PFSK-1 (cell line): Measurements from ENCODE around the gene GRHPR.

Experiments
- FOXP2 ChIP-seq: optimal IDR thresholded peaks from 2 replicates; pipeline ENCODE3; 2011; ENCODE audit warnings: borderline replicate concordance, control low read depth, inconsistent platforms; ENCODE audit not compliant: insufficient read depth; ENCODE audit errors: extremely low read length, extremely low read depth
- POLR2AphosphoS5 ChIP-seq: IDR thresholded peaks from 2 replicates; pipeline ENCODE4 v1.6.1; 2012; ENCODE audit warnings: low read depth, mild to moderate bottlenecking, control low read depth, low read length, moderate library complexity
- REST ChIP-seq, 2 experiments: IDR thresholded peaks; 2 replicates each; pipeline versions ENCODE4 v1.6.1 to v1.8.0; 2011 to 2012; ENCODE audit warnings: low read depth in 2 of 2, low read length in 2 of 2, control low read depth in 1 of 2, inconsistent platforms in 1 of 2, mild to moderate bottlenecking in 1 of 2, moderate library complexity in 1 of 2; ENCODE audit not compliant: insufficient read depth in 1 of 2
- SIN3A ChIP-seq: IDR thresholded peaks from 2 replicates; pipeline ENCODE4 v1.6.1; 2012; ENCODE audit warnings: mild to moderate bottlenecking, low read length, moderate library complexity, borderline replicate concordance; ENCODE audit not compliant: insufficient read depth
- TAF1 ChIP-seq: IDR thresholded peaks from 2 replicates; pipeline ENCODE4 v1.6.1; 2012; ENCODE audit warnings: low read length, control low read depth, borderline replicate concordance; ENCODE audit not compliant: insufficient read depth

GRHPR gene

GRCh38 chr9:37471942-37472684 is 49.6 kb downstream of the GRHPR start:
- TF ChIP-seq REST (IDR thresholded peaks at IDR 0.05; ENCODE audit: insufficient read depth in 1 of 2, low read depth in 2 of 2, low read length in 2 of 2) (no peak), FOXP2 (no peak), SIN3A (no peak), TAF1 (no peak), POLR2AphosphoS5 (no peak)

- no peak for TF ChIP-seq POLR2AphosphoS5
- no peak for TF ChIP-seq SIN3A
- no peak for TF ChIP-seq REST (IDR thresholded peaks at IDR 0.05; ENCODE audit: insufficient read depth in 1 of 2, low read depth in 2 of 2, low read length in 2 of 2)
- TF ChIP-seq FOXP2 = no peak
- no peak for TF ChIP-seq TAF1
Measured at GRCh38 chr9:37474438-37474837, 51.9 kb downstream of the GRHPR start.

- TF ChIP-seq FOXP2 = no peak
- TF ChIP-seq TAF1 = no peak
- TF ChIP-seq SIN3A = no peak
- TF ChIP-seq REST (IDR thresholded peaks at IDR 0.05; ENCODE audit: insufficient read depth in 1 of 2, low read depth in 2 of 2, low read length in 2 of 2) = no peak
- no peak for TF ChIP-seq POLR2AphosphoS5
Measured at GRCh38 chr9:37476930-37477329, 54.4 kb downstream of the GRHPR start.

- TF ChIP-seq FOXP2 (no peak), SIN3A (no peak), REST (IDR thresholded peaks at IDR 0.05; ENCODE audit: insufficient read depth in 1 of 2, low read depth in 2 of 2, low read length in 2 of 2) (no peak)
Measured at GRCh38 chr9:37480759-37481158, 58.3 kb downstream of the GRHPR start.
